HL-60 (cell line): ENCODE data around the gene ZNF2.

Source experiments
- GABPA ChIP-seq: IDR thresholded peaks from 2 replicates; pipeline ENCODE4 v1.6.1; 2012; ENCODE audit warnings: low read depth
- POLR2AphosphoS5 ChIP-seq: IDR thresholded peaks from 2 replicates; pipeline ENCODE4 v1.6.1; 2012; ENCODE audit warnings: low read depth
- TF ChIP-seq, protein P1 (sequence below): IDR thresholded peaks from one replicate; pipeline ENCODE4 v1.5.1; 2011; ENCODE audit warnings: low read length, control low read depth, inconsistent platforms; ENCODE audit not compliant: insufficient read depth
- TF ChIP-seq, protein P2 (sequence below): IDR thresholded peaks from 2 replicates; pipeline ENCODE4 v1.6.1; 2012; ENCODE audit warnings: low read depth; ENCODE audit not compliant: insufficient replicate concordance

DNA sequence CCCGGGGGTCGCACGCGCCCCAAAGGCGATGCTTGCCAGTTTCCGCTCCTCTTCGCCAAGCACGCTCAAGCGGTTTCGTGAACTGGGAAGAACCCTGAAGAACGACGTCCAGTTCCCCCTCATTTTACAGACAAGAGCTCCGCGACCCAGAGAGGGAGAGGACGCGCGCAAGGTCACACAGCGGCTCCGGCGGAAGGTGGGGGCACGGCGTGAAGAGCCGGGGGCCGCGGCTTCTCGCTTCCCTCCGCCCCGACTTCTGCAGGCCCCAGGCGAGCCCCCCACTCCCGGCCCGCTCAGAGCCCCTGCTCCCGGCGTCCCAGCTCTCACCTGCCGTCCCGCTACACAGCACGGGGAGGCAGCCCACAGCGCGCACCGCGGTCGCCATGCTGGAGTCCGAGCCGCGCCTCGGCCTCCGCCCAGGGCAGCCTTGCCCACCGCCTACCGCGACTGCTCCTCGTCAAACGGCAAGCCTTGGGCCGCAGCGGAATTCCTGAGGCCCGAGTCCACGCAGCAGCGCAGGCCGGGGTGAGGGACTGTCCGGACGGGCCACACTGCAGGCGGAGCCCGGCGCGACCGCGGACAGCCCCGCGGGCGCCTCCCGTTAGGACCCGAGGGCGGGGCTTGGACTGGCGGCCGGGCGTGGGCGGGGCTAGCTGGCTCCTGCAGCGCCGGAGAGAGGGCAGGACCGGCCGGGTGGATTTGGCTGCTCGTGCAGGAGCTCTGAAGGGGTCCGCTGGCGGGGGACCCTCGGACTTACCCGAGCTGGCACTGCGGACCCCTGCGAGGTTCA lies 44.0 kb upstream of the ZNF2 start, which contains the start of gene MRPS5:
- TF ChIP-seq, protein P1, sequence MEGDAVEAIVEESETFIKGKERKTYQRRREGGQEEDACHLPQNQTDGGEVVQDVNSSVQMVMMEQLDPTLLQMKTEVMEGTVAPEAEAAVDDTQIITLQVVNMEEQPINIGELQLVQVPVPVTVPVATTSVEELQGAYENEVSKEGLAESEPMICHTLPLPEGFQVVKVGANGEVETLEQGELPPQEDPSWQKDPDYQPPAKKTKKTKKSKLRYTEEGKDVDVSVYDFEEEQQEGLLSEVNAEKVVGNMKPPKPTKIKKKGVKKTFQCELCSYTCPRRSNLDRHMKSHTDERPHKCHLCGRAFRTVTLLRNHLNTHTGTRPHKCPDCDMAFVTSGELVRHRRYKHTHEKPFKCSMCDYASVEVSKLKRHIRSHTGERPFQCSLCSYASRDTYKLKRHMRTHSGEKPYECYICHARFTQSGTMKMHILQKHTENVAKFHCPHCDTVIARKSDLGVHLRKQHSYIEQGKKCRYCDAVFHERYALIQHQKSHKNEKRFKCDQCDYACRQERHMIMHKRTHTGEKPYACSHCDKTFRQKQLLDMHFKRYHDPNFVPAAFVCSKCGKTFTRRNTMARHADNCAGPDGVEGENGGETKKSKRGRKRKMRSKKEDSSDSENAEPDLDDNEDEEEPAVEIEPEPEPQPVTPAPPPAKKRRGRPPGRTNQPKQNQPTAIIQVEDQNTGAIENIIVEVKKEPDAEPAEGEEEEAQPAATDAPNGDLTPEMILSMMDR: no peak
- TF ChIP-seq GABPA (no peak), POLR2AphosphoS5 (peak; percentile 57; the same call in 1 of the 2 replicates)
- TF ChIP-seq, protein P2, sequence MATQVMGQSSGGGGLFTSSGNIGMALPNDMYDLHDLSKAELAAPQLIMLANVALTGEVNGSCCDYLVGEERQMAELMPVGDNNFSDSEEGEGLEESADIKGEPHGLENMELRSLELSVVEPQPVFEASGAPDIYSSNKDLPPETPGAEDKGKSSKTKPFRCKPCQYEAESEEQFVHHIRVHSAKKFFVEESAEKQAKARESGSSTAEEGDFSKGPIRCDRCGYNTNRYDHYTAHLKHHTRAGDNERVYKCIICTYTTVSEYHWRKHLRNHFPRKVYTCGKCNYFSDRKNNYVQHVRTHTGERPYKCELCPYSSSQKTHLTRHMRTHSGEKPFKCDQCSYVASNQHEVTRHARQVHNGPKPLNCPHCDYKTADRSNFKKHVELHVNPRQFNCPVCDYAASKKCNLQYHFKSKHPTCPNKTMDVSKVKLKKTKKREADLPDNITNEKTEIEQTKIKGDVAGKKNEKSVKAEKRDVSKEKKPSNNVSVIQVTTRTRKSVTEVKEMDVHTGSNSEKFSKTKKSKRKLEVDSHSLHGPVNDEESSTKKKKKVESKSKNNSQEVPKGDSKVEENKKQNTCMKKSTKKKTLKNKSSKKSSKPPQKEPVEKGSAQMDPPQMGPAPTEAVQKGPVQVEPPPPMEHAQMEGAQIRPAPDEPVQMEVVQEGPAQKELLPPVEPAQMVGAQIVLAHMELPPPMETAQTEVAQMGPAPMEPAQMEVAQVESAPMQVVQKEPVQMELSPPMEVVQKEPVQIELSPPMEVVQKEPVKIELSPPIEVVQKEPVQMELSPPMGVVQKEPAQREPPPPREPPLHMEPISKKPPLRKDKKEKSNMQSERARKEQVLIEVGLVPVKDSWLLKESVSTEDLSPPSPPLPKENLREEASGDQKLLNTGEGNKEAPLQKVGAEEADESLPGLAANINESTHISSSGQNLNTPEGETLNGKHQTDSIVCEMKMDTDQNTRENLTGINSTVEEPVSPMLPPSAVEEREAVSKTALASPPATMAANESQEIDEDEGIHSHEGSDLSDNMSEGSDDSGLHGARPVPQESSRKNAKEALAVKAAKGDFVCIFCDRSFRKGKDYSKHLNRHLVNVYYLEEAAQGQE: no peak
